ENCODE results near the gene FLOT1.
"Not testable (repeated sequence)": the region's sequence is repeated elsewhere in the genome, so short reads cannot be mapped to it uniquely, and the experiment has no call there.

Gene FLOT1

DNA sequence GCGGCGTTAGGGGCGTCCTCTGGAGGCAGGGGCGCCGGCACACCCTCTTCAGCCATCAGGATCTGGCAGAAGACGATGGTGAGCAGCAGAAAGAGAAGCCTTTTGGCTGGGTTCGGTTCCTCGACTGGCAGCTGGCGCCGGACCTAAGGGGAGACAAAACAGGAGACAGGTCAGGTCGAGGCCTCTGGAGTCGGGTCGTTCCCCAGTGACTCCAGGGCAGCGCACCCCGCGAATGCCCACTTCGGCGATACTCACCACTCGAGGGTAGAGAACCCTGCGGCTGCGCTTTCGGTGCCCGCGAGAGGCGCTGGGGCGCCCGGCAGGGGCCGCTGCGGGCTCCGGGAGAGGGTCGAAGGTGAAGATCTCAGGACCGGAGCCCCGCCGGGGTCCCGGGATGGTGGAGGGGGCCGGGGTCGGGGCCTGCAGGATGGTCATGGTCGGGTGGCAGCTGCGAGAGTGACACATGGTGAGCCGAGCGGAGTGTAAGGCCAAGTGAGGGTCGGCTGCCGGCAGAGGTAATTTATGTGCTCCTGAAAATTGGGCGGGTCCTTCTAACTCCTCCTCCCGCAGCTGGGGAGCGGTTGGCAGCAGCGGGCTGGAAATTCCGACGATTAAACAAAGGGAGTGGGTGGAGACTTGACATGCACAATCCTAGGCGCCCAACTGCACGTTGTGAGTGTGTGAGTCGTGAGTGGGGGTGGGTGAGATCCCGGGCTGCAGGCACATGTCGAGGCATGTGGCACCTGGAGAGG lies 1.7 kb upstream of the FLOT1 start, which contains the start of gene IER3:
Gene IER3 (minus strand): TSS at position 494 of the 752 bp plus-strand sequence. CDS start 29 bp downstream, at position 465.
- peak; percentile 86 for DNase-seq

DNA sequence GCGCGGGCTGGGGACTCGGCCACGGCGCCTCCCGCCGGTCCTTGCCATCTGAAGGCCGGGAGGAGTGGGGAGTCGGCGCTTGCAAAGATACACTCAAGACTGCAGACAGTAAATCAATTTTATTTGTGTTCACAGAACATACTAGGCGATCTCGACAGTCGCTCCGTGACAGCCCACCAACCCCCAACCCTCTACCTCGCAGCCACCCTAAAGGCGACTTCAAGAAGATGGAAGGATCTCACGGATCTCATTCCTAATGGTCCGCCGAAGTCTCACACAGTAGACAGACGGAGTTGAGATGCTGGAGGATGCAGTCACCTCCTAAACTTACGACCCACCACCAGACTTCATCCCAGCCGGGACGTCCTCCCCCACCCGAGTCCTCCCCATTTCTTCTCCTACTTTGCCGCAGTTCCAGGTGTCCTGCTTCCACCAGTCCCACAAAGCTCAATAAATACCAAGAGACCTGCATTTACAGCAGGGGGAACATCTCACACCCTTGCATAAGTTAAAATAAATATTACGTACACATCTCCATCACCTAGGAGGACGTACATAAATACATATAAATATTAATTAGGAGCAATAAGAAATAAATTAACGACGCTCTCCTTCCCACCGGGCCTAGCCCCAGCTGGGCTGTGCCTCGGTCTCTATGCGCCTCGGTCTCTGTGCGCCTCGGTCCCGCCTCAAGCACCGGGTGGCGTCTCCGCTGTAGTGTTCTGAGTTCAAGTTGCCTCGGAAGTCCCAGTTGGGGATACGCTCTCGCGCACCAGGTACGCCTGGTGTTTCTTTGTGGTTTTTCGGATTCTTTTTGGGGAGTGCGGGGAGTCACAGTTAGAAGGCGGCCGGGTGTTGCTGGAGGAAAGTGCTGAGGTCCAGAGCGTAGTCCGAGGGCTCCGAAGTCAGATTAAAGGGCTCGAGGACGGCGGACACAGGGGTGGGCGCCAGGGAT lies 889 bp upstream of the FLOT1 start:
- no peak for DNase-seq

DNA sequence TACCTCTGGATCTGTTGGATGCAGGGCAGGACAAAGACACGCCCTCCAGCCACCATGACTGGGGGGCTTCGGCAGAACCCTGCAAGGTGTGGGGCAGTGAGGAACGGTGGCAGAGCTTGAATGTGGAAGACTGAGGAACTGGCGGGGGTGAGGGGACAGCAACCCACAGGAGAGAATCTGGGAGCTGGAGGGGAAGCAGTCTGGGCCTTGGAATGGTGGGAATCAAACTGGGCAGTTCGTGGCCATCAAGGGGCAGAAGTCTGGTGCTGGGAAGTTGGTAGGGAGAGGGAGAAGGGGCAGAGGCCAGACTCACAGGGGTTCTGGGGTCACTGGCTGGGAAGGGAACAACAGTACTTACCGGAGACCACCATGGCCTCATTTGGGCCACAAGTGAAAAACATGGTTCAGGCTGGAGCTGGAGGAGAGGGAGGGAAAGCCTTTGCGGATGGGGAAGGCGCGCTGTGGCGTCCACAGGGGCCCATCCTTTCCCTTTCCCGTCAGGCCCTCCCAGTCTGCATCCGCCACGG lies 635 bp downstream of the FLOT1 start:
- DNase-seq: no peak

DNA sequence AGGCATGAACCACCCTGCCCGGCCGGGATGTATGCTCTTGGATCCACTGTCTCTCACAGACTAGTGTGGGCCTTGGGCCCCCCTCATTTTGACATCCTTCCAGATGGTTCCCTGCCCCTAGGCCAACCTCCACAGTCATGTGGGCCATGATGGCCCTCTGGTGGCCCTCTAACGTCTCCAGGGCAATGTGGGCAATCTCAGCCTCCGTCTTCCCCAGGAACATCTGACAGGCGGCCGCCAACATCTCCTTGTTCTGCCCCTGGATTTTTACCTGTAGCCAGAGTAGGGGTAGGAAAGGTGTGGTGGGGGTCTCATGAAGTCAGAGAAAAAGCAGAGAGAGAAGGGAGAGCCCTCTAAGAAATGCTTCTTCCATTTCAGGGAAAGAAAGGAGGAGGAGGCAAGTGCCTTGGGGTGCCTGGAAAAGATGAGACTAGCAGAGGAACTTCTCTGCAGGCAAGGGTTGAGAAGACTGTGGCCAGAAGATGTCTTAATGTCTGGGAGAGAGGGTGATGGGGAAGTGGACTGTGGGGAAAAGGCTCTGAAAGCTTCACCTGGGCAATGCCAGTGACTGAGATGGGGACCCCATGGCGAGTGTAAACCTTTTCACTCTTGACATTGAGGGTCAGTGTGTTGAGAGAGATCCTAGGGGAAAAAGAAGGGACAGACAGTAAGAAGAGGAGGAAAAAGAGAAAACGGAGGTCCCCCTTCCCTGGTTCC lies 1.3 kb downstream of the FLOT1 start:
- DNase-seq: no peak

GRCh38 chr6:30740540-30740870 lies 2.0 kb downstream of the FLOT1 start:
- no peak for DNase-seq

DNA sequence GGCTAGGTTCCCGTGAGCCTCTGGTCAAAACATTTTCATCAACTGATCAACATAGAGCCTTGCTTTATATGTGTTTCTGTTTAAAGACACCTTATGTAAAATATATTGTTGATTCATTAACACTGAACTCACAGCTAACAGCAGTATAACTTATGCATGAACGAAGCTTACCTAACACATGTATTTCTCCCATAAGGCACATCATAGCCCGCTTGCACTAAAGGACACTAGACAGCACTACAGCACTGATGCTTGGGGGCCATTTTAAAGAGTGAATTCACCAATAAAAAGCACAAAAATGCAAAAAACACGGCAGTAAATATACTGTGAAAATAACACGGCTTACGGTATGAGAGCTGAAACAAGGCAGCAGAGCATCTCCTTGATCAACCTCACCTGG lies 4.0 kb downstream of the FLOT1 start:
- no peak for DNase-seq

DNA sequence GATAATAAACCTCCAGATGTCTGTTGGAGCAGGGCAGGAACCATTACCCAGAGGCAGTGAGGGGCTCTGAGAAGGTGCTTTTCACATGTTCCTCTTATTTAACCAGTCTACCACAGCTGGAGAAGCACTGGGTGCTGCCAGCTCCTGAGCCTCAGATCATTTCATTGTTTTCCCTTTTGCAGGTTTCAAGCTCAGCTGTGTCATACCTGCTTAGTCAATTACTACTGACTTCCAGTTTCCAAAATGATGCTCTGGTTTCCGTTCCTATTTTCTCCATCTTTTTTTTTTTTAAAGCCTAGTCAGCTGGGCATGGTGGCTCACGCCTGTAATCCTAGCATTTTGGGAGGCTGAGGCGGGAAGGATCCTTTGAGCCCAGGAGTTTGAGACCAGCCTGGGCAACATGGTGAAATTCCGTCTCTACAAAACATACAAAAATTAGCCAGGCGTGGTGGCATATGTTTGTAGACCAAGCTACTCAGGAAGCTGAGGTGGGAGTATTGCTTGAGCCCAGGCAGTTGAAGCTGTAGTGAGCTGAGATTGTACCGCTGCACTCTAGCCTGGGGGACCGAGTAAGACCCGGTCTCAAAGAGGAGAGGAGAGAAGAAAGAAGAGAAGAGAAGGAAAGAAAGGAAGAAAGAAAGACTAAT lies 6.7 kb downstream of the FLOT1 start:
- DNase-seq: no peak

GRCh38 chr6:30732237-30732943 lies 10.1 kb downstream of the FLOT1 start:
- DNase-seq: no peak

DNA sequence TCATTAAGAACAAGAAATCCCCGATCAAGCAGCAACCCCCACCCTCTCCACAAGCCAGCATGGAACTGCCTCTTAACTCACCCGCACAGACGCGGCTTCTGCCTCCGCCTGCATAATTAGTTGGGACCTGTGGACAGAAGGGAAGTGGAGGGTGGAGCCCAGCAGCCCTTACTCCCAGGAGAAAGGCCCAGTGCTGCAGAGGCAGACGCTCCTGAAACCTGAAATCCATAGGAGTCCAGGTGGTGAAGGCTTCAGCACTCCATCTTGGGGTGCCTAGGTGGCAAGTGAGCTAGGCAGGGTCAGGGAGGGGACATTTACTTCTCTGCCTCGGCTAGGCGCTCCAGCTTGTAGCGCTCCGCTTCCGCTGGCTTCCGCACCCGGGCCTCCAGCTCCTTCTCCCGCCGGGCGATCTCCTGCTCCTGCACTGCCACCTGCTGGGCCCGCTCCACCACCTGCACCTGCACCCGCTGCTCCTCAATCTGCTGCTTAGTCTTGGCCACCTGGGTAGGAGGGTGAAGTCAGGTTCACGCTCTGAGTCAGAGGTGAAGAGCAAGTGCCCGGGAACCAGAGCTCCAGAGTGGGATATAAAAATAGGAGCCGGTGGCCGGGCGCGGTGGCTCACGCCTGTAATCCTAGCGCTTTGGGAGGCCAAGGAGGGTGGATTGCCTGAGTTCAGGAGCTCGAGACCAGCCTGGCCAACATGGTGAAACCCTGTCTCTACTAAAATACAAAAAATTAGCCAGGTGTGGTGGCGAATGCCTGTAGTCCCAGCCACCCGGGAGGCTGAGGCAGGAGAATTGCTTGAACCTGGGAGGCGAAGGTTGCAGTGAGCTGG lies 11.7 kb downstream of the FLOT1 start:
- peak; percentile 71 for DNase-seq

GRCh38 chr6:30727920-30728553 lies 14.4 kb downstream of the FLOT1 start:
- no peak for DNase-seq

DNA sequence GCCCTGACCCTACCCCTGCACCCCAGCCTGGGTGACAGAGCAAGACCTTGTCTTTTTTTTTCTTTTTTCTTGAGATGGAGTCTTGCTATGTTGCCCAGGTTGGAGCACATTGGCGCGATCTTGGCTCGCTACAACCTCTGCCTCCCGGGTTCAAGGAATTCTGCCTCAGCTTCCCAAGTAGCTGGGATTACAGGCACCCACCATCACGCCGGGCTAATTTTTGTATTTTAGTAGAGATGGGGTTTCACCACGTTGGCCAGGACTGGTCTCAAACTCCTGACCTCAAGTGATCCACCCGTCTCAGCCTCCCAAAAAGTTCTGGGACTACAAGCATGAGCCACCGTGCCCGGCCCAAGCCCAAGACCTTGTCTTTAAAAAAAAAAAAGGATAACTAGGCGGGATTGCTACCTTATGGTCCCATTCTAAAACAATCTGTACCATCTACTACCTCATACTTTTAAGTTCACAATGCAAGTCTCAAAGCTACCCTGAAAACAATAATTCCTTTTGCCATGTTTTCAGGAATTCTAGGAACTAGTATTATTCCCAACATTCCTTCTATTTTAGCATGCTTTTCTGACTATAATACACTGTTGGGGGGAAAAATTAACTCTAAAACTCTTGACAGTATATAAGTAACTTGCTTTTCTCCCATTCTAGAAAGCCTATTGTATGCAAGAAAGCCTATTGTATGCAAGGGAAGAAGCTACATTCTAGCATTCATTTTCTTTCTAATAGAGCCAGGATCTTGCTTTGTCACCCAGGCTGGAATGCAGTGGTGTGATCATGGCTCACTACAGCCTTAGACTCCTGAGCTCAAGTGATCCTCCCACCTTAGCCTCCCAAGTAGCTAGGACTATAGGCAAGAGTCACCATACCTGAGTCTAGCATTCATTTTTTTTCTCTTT lies 15.7 kb downstream of the FLOT1 start:
- DNase-seq: no peak

- DNase-seq: no peak
Observed at GRCh38 chr6:30725713-30726505, 16.6 kb downstream of the FLOT1 start.

- no peak for DNase-seq
Observed at GRCh38 chr6:30724906-30725667, 17.4 kb downstream of the FLOT1 start.

GRCh38 chr6:30723843-30724741 lies 18.4 kb downstream of the FLOT1 start:
- not testable (repeated sequence) for DNase-seq

GRCh38 chr6:30723159-30723842 lies 19.2 kb downstream of the FLOT1 start:
- DNase-seq: not testable (repeated sequence)
